Neuron (in vitro differentiated cells): Measurements from ENCODE around the gene NRXN2.

Experiments used
- H2AFZ ChIP-seq: one replicate; pipeline ENCODE4 v1.6.1; 2013; ENCODE audit warnings: low read depth, mild to moderate bottlenecking, inconsistent platforms, low read length, moderate library complexity
- H3K27me3 ChIP-seq: one replicate; pipeline ENCODE4 v1.6.1; 2013; ENCODE audit warnings: low read length; ENCODE audit not compliant: insufficient read depth
- H3K36me3 ChIP-seq: one replicate; pipeline ENCODE4 v1.6.1; 2013; ENCODE audit warnings: low read length; ENCODE audit not compliant: insufficient read depth
- H3K4me1 ChIP-seq: one replicate; pipeline ENCODE4 v1.6.1; 2013; ENCODE audit warnings: low read length; ENCODE audit not compliant: insufficient read depth
- H3K4me3 ChIP-seq: 2 replicates; pipeline ENCODE4 v1.5.1; 2013; ENCODE audit warnings: mild to moderate bottlenecking, low read length, moderate library complexity
- H3K9me3 ChIP-seq: one replicate; pipeline ENCODE4 v1.6.1; 2013; ENCODE audit warnings: low read length

The NRXN2 gene

DNA sequence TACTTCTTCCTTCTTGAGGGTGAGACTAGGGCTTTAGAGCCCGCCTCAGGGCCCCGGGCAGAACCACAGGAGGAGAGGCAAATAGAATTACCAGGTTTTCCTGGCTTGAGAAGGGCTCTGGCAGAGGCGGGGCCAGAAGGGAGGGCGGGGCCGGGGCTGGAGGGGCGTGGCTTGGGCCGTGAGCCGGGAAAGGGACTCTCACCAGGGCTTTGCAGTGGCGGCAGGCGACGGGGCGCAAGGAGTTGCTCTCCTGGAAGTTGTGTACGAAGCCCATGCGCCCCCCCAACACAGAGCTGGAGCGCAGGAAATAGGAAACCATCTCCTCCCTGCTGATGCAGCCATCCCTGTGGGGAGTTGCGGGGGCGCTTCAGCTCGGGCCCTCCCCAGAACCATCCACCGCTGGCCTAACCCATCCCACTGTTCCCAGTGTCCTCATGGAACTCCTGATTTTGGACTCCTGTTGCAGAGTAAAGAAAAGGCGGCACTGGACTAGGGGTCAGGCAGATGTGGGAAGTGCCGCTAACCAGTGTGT, 6.9 kb upstream of the NRXN2 start:
- Histone ChIP-seq H3K4me3 (no peak overlapping the region), H3K9me3 (no peaks in the 10 kb centered on the region), H2AFZ (no peak overlapping the region), H3K36me3 (no peaks in the 10 kb centered on the region), H3K4me1 (peaks cover 18% of the 10 kb centered on the region), H3K27me3 (peaks cover 1% of the 10 kb centered on the region)

DNA sequence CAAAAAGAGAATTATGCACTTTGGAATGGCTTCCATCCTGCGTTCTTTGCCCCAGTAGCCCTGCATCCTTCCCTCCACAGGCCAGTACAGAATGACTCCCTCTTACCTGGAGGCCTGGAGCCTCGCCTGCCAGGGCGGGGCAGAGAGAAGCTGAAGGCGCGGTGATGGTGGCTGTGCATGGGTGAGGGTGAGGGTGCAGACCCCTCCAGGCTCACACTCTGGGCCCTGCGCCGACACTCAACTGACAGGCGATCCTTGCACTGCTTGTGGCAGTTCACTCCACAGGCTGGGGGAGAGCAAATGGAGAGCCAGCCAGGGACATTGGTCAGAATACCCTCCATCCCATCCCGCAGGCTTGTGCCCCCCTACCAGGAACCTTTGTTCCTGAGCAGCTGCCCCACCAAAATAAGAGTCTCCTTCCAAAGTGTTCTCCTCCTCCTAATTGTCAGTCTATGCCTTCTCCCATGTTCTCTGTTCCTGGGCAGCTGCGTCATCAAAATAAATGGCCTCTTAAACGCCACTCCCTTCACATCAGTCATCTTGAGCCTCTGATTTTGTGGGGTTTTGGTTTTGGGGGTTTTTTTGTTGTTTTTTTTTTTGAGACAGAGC, 5.9 kb upstream of the NRXN2 start:
- Histone ChIP-seq H3K9me3 (no peaks in the 10 kb centered on the region), H3K4me3 (no peak overlapping the region), H3K36me3 (no peaks in the 10 kb centered on the region), H3K27me3 (no peaks in the 10 kb centered on the region), H3K4me1 (peaks cover 28% of the 10 kb centered on the region), H2AFZ (no peak overlapping the region)

DNA sequence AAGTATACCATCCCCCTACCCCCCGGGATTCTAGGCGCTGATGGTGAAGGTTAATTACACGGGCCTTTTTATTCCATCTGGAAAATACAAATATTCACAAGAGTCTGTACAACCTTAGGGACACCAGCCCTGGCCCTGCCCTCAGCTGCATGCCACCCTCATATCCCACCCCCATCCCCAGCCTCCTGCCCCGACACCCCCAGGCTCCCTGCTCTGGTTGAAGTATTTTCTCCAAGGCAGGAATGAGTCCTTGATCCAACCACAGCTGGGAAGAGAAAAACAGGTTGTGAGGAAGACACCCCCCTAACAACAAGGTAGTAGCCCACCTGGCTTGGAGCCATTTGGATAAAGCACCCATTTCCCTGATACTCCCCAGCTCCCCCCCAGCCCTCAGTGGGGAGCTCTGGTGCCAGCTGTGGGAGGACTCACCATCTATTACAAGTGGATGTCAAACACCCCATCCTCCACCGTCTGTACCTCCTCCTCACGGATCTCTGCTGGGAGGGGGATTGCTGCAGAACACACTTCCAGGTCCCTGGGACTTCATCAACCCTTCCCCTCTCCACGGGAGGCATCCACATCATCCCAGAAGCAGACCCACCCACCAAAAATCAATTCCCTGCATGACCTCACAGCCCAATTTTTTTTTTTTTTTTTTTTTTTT, 4.0 kb upstream of the NRXN2 start:
- peaks cover 3% of the 10 kb centered on the region for H3K27me3 ChIP-seq
- H3K4me3 ChIP-seq, result no peak overlapping the region
- no peaks in the 10 kb centered on the region for H3K36me3 ChIP-seq
- no peaks in the 10 kb centered on the region for H3K9me3 ChIP-seq
- peaks cover 36% of the 10 kb centered on the region for H3K4me1 ChIP-seq
- H2AFZ ChIP-seq, result no peak overlapping the region

- Histone ChIP-seq H3K9me3 (no peaks in the 10 kb centered on the region), H3K27me3 (peaks cover 4% of the 10 kb centered on the region), H2AFZ (peak overlapping the region; percentile 53), H3K4me1 (peaks cover 43% of the 10 kb centered on the region), H3K4me3 (peak overlapping the region; percentile 18), H3K36me3 (no peaks in the 10 kb centered on the region)
Observed at GRCh38 chr11:64726211-64726641, 3.2 kb upstream of the NRXN2 start.

DNA sequence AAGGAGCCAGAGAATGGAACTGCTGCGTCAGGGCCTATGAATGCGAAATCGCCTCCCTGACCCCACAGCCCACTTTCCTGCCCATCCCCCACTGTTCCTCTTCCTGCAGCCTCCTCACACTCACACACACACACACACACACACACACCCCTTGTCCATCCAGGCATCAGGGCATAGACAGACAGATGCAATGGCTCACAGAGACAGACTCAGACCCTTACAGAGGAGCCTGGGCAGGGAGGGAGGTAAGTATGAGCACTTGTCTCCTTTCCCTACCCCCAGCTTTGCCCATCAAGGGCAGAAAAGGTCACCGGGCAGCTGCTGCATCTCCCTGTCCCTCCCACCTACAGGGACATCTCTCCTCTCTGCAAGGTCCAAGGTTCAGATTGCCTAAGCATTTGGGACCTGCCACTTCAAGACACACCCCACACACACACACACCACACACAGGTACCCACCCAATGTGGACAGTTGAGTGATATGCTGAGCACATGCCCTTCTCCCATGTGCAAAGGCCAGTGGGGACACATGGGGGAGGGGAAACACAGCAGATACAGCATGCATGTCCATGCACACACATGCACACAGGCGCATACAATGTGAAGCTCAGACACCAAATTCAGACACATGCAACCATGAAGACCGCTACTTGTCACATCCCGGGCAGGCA, 2.0 kb upstream of the NRXN2 start:
- no peak overlapping the region for H3K4me3 ChIP-seq
- H3K4me1 ChIP-seq, result peaks cover 43% of the 10 kb centered on the region
- H3K36me3 ChIP-seq, result no peaks in the 10 kb centered on the region
- H3K9me3 ChIP-seq, result no peaks in the 10 kb centered on the region
- peaks cover 4% of the 10 kb centered on the region for H3K27me3 ChIP-seq
- H2AFZ ChIP-seq, result no peak overlapping the region

- H3K27me3 ChIP-seq, result peaks cover 4% of the 10 kb centered on the region
- no peaks in the 10 kb centered on the region for H3K36me3 ChIP-seq
- peaks cover 43% of the 10 kb centered on the region for H3K4me1 ChIP-seq
- H3K9me3 ChIP-seq, result no peaks in the 10 kb centered on the region
- H2AFZ ChIP-seq, result no peak overlapping the region
- H3K4me3 ChIP-seq, result no peak overlapping the region
Observed at GRCh38 chr11:64723907-64724862, 1.2 kb upstream of the NRXN2 start.

GRCh38 chr11:64722141-64723065, 594 bp downstream of the NRXN2 start:
- H3K9me3 ChIP-seq, result no peaks in the 10 kb centered on the region
- H2AFZ ChIP-seq, result no peak overlapping the region
- peak overlapping the region; percentile 52 for H3K4me3 ChIP-seq
- peaks cover 4% of the 10 kb centered on the region for H3K27me3 ChIP-seq
- H3K4me1 ChIP-seq, result peaks cover 46% of the 10 kb centered on the region
- H3K36me3 ChIP-seq, result no peaks in the 10 kb centered on the region

DNA sequence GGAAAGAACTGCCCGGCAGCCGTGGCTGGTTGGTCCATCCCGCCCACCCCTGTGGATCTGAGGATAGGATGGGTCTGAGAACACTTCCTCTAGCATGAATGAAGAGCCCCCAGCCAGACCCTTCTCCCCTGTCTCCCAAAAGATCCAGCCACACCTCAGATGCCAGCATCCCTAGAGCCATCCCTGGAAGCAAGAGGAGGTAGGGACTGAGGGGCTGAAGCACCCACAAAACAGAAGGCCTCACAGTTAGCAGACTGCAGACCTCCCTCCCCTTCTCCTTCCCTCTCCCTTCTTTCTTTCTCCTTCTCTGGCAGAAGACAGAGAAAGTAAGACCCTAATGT, 1.7 kb downstream of the NRXN2 start:
- no peak overlapping the region for H3K4me3 ChIP-seq
- peaks cover 53% of the 10 kb centered on the region for H3K4me1 ChIP-seq
- H3K36me3 ChIP-seq, result no peaks in the 10 kb centered on the region
- H2AFZ ChIP-seq, result no peak overlapping the region
- H3K9me3 ChIP-seq, result no peaks in the 10 kb centered on the region
- peaks cover 4% of the 10 kb centered on the region for H3K27me3 ChIP-seq

- Histone ChIP-seq H3K4me1 (peaks cover 52% of the 10 kb centered on the region), H3K4me3 (no peak overlapping the region)
Observed at GRCh38 chr11:64720640-64721358, 2.2 kb downstream of the NRXN2 start.

DNA sequence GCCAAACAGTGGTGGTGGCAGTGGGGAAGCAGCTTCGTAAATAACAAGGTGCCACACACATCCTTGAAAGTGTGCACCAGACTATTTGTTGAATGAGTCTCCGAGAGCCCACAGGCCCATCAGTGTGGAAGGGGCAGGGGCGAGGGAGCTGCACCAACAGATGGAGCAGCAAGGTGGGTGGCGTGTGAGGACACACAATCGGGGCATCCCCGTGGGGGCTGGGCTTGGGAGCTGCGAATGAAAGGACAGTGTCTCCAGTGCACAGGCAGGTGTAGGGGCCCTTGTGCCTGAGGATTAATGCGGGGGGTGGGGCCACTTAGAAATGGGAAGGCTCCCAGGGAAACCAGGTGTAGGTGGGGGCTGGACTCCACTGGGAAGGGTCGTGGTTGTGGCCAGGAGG, 2.8 kb downstream of the NRXN2 start:
- no peaks in the 10 kb centered on the region for H3K9me3 ChIP-seq
- peaks cover 50% of the 10 kb centered on the region for H3K4me1 ChIP-seq
- H3K4me3 ChIP-seq, result no peak overlapping the region
- H3K36me3 ChIP-seq, result no peaks in the 10 kb centered on the region
- H3K27me3 ChIP-seq, result peaks cover 10% of the 10 kb centered on the region
- no peak overlapping the region for H2AFZ ChIP-seq

More at GRCh38 chr11:64720640-64721358, 2.2 kb downstream of the NRXN2 start:
- H3K36me3 ChIP-seq, result no peaks in the 10 kb centered on the region
- H3K9me3 ChIP-seq, result no peaks in the 10 kb centered on the region
- H2AFZ ChIP-seq, result no peak overlapping the region
- H3K27me3 ChIP-seq, result peaks cover 5% of the 10 kb centered on the region

DNA sequence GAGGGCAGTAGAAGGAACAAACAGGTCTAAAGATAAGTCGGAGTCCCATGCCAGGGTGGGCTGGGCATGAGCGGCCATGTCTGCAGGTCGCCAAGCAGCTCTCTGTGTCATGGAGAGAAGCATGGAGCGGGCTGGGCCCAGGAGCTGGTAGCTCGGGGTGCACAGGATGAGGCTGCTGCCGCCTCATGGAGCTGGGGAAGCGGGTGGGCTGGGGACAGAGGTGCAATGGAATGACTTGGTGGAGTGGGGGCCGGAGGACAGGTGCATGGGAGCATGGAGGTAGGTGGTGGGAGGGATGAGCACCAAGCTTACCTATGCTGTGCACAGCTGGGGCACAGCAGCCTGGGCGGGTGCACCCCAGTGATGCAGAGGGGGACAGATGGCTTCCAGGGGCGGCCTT, 3.6 kb downstream of the NRXN2 start:
- Histone ChIP-seq H3K36me3 (no peaks in the 10 kb centered on the region), H3K4me3 (no peak overlapping the region), H3K9me3 (no peaks in the 10 kb centered on the region), H3K4me1 (peaks cover 45% of the 10 kb centered on the region), H2AFZ (no peak overlapping the region), H3K27me3 (peaks cover 14% of the 10 kb centered on the region)
